Endothelial cell of umbilical vein (primary cell): ENCODE measurements around the gene MRGPRD. TPM values are rescaled to one million over a fixed set of nuclear protein-coding genes. Genes with fewer than 3 reads are reported as not detected.

ENCODE experiments used
- BruUV-seq: library from RNA; stranded (reverse); fragments of 400-500 nt; replicated peaks from 2 replicates; lab custom pipeline; 2021; lab: Mats Ljungman, UMichigan
- CTCF ChIA-PET: fragments of 300-600, 350-600 bp; sonication (Branson Sonifier 250); formaldehyde crosslinking; loops from one replicate; lab custom pipeline; 2021; ENCODE audit warnings: antibody characterized with exemption, inconsistent platforms; lab: Charles Lee
- POLR2A ChIA-PET: fragments of 300-600, 350-600 bp; sonication (Branson Sonifier 250); formaldehyde crosslinking; loops from one replicate; lab custom pipeline; 2021; ENCODE audit warnings: antibody characterized with exemption, inconsistent platforms; lab: Charles Lee
- DNase-seq: peaks from one replicate; pipeline ENCODE4 v3.0.0-alpha.2; 2011; ENCODE audit warnings: low read depth, low spot score
- FAIRE-seq: peaks from 2 replicates; lab custom pipeline; 2011; peaks lifted over from hg19 to GRCh38; lab: Jason Lieb, UNC
- H2AFZ ChIP-seq: 2 replicates; pipeline ENCODE4 v1.6.0; 2012; ENCODE audit warnings: low read depth, low read length, control low read depth, inconsistent platforms
- H3K27ac ChIP-seq: 2 replicates; pipeline ENCODE4 v1.5.1; 2011; ENCODE audit warnings: low read depth, mild to moderate bottlenecking, control low read depth, low read length, moderate library complexity; ENCODE audit not compliant: insufficient read depth
- H3K27me3 ChIP-seq, 2 experiments: 2 replicates each; pipeline versions ENCODE4 v1.6.0 to v1.6.1; 2011; ENCODE audit warnings: low read length in 2 of 2, mixed read lengths in 1 of 2; ENCODE audit not compliant: control insufficient read depth in 2 of 2, insufficient read depth in 2 of 2
- H3K36me3 ChIP-seq, 2 experiments: 2 replicates in 1 of 2; 3 replicates in 1 of 2; pipeline ENCODE4 v1.5.1; 2011; ENCODE audit warnings: low read length in 2 of 2, mild to moderate bottlenecking in 1 of 2, moderate library complexity in 1 of 2; ENCODE audit not compliant: control insufficient read depth in 2 of 2, insufficient read depth in 2 of 2; ENCODE audit errors: extremely low read depth in 1 of 2
- H3K4me1 ChIP-seq: 3 replicates; pipeline ENCODE4 v1.5.1; 2011; ENCODE audit warnings: mild to moderate bottlenecking, low read length; ENCODE audit not compliant: control insufficient read depth, insufficient read depth; ENCODE audit errors: extremely low read depth
- H3K4me2 ChIP-seq: 2 replicates; pipeline ENCODE4 v1.6.1; 2011; ENCODE audit warnings: low read length, control low read depth, mixed read lengths; ENCODE audit not compliant: insufficient read depth
- H3K4me3 ChIP-seq, 3 experiments: fragments of 200-600 bp in 1 of 3; sonication (generic), shearing (Covaris generic) in 1 of 3; replicated peaks in 1 of 3; 2 replicates each; pipeline ENCODE4 v1.5.1; 2011 to 2016; ENCODE audit warnings: control low read depth in 3 of 3, low read length in 3 of 3, mild to moderate bottlenecking in 2 of 3, inconsistent platforms in 1 of 3, low read depth in 1 of 3, moderate library complexity in 1 of 3; ENCODE audit not compliant: insufficient read depth in 1 of 3
- H3K79me2 ChIP-seq: 2 replicates; pipeline ENCODE4 v1.6.0; 2012; ENCODE audit warnings: low read length, inconsistent platforms; ENCODE audit not compliant: control insufficient read depth, insufficient read depth
- H3K9ac ChIP-seq: replicated peaks from 2 replicates; pipeline ENCODE3; 2011; ENCODE audit warnings: low read length, control low read depth; ENCODE audit not compliant: insufficient read depth; ENCODE audit errors: extremely low read depth
- H3K9me1 ChIP-seq: replicated peaks from 3 replicates; pipeline ENCODE4 v1.6.0; 2011; ENCODE audit warnings: mild to moderate bottlenecking, low read length; ENCODE audit not compliant: control insufficient read depth, insufficient read depth; ENCODE audit errors: extremely low read depth
- H3K9me3 ChIP-seq: replicated peaks from 2 replicates; pipeline ENCODE4 v1.5.1; 2012; ENCODE audit warnings: low read length, inconsistent platforms; ENCODE audit not compliant: control insufficient read depth, insufficient read depth
- H4K20me1 ChIP-seq: replicated peaks from 2 replicates; pipeline ENCODE3; 2011; ENCODE audit warnings: mild to moderate bottlenecking, low read length; ENCODE audit not compliant: control insufficient read depth, insufficient read depth; ENCODE audit errors: extremely low read depth
- EZH2 ChIP-seq: IDR thresholded peaks from 2 replicates; pipeline ENCODE4 v1.6.1; 2012; ENCODE audit warnings: borderline replicate concordance, low read depth, mild to moderate bottlenecking, moderate library complexity, low read length, inconsistent platforms; ENCODE audit not compliant: severe bottlenecking
- FOS ChIP-seq: IDR thresholded peaks from 2 replicates; pipeline ENCODE4 v1.6.1; 2011; ENCODE audit warnings: mild to moderate bottlenecking, low read length, moderate library complexity, borderline replicate concordance; ENCODE audit not compliant: insufficient read depth
- GATA2 ChIP-seq: IDR thresholded peaks from 2 replicates; pipeline ENCODE4 v1.7.0; 2011; ENCODE audit warnings: low read depth, mild to moderate bottlenecking, moderate library complexity, mixed read lengths, low read length; ENCODE audit not compliant: insufficient read length, insufficient read depth
- JUN ChIP-seq: IDR thresholded peaks from 2 replicates; pipeline ENCODE4 v1.6.1; 2011; ENCODE audit warnings: borderline replicate concordance, low read depth; ENCODE audit not compliant: insufficient read length, insufficient read depth
- MYC ChIP-seq: IDR thresholded peaks from one replicate; pipeline ENCODE4 v1.6.1; 2011; ENCODE audit warnings: mild to moderate bottlenecking, low read depth, low read length
- POLR2A ChIP-seq: IDR thresholded peaks from 2 replicates; pipeline ENCODE4 v1.6.1; 2012; ENCODE audit warnings: low read depth, mild to moderate bottlenecking, control low read depth, low read length
- POLR2AphosphoS5 ChIP-seq: IDR thresholded peaks from 2 replicates; pipeline ENCODE4 v1.6.1; 2012; ENCODE audit warnings: low read depth, mild to moderate bottlenecking, control low read depth, low read length, moderate library complexity; ENCODE audit not compliant: insufficient read depth
- dilution Hi-C: fragments of 300-500 bp; cut with MboI; formaldehyde crosslinking; loops from one replicate; pipeline ENCODE4 v1.15.0; 2019; ENCODE audit warnings: low sequenced_read_pairs; ENCODE audit not compliant: extremely low pct_ligation_motif_present
- intact Hi-C: fragments of 100-400 bp; cut with micrococcal nuclease; formaldehyde crosslinking; loops from one replicate; pipeline ENCODE4 v1.10.0; 2022
- polyA plus RNA-seq, 4 experiments: library from polyadenylated mRNA; depleted of rRNA in 3 of 4; stranded (reverse) in 3 of 4; unstranded in 1 of 4; fragments of >200 nt; gene quantifications; 2 replicates each; pipeline versions ENCODE4 v1.2.1 to v1.2.3, GENCODE V29; 2011 to 2012; ENCODE audit warnings: missing spikeins in 1 of 4
- total RNA-seq: library from RNA; stranded (reverse); gene quantifications from 2 replicates; pipeline ENCODE4 v1.2.3, GENCODE V29; 2021
- TF ChIP-seq, protein P1 (sequence below): IDR thresholded peaks from 2 replicates; pipeline ENCODE4 v1.6.1; 2011; ENCODE audit not compliant: insufficient read depth, insufficient read length
- TF ChIP-seq, protein P2 (sequence below), 2 donors: IDR thresholded peaks; 1 replicate in 1 of 2; 2 replicates in 1 of 2; pipeline ENCODE4 v1.5.1; 2011; ENCODE audit warnings: low read length in 2 of 2, mild to moderate bottlenecking in 2 of 2, moderate library complexity in 2 of 2, control low read depth in 1 of 2, inconsistent platforms in 1 of 2, low read depth in 1 of 2; ENCODE audit not compliant: insufficient read depth in 1 of 2; ENCODE audit errors: extremely low read depth in 1 of 2

The MRGPRD gene
- total and polyA plus RNA-seq, 2 donors (not counting 3 experiments of a cell fraction or from before 2014, with no cell fraction given) = not detected

GRCh38 chr11:68966894-68967780 is 13.6 kb downstream of the MRGPRD start:
- CTCF ChIA-PET = interaction anchor here (1.0 to 1.2 kb wide), 2 partner anchors 9 to 16 kb away, joined by 3 to 5 read pairs; no protein-coding TSS in a partner anchor
- dilution Hi-C loops = no loop called here

More at GRCh38 chr11:68966894-68967780, 13.6 kb downstream of the MRGPRD start:
- Histone ChIP-seq H3K27ac (no peak overlapping the region), H3K79me2 (no peaks in the 10 kb centered on the region), H4K20me1 (no peaks in the 10 kb centered on the region), H3K36me3 (no peaks in the 10 kb centered on the region), H3K27me3 (peaks cover 3 to 16% of the 10 kb centered on the region in 2 experiments), H3K9me1 (no peaks in the 10 kb centered on the region), H3K4me3 (no peak overlapping the region), H3K9ac (no peak overlapping the region), H2AFZ (no peak overlapping the region), H3K9me3 (no peaks in the 10 kb centered on the region), H3K4me2 (no peak overlapping the region), H3K4me1 (no peaks in the 10 kb centered on the region)
- TF ChIP-seq, protein P1, sequence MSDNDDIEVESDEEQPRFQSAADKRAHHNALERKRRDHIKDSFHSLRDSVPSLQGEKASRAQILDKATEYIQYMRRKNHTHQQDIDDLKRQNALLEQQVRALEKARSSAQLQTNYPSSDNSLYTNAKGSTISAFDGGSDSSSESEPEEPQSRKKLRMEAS = no peak
- TF ChIP-seq POLR2AphosphoS5 (no peak), GATA2 (no peak), FOS (no peak), JUN (no peak), POLR2A (no peak), MYC (no peak), EZH2 (no peak)
- TF ChIP-seq, protein P2, sequence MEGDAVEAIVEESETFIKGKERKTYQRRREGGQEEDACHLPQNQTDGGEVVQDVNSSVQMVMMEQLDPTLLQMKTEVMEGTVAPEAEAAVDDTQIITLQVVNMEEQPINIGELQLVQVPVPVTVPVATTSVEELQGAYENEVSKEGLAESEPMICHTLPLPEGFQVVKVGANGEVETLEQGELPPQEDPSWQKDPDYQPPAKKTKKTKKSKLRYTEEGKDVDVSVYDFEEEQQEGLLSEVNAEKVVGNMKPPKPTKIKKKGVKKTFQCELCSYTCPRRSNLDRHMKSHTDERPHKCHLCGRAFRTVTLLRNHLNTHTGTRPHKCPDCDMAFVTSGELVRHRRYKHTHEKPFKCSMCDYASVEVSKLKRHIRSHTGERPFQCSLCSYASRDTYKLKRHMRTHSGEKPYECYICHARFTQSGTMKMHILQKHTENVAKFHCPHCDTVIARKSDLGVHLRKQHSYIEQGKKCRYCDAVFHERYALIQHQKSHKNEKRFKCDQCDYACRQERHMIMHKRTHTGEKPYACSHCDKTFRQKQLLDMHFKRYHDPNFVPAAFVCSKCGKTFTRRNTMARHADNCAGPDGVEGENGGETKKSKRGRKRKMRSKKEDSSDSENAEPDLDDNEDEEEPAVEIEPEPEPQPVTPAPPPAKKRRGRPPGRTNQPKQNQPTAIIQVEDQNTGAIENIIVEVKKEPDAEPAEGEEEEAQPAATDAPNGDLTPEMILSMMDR (IDR thresholded peaks at IDR 0.05; ENCODE audit: extremely low read depth in 1 of 2, insufficient read depth in 1 of 2, low read depth in 1 of 2, low read length in 2 of 2) = no peak
- BruUV-seq = no TSS peak
- POLR2A ChIA-PET = no interaction called here
- DNase-seq (no peak), FAIRE-seq (no peak)
- intact Hi-C loops = no loop called here
